H9 (cell line): ENCODE measurements around the gene RAB3A. TPM values are rescaled to one million over a fixed set of nuclear protein-coding genes. Genes with fewer than 3 reads are reported as not detected.
A peak's percentile ranks its signal among the peaks of the same experiment; 100 is the strongest.

Experiments used
- DNase-seq: peaks from one replicate; pipeline ENCODE4 v3.0.0-alpha.2; 2017
- H2AFZ ChIP-seq: one replicate; pipeline ENCODE4 v1.6.1; 2013; ENCODE audit warnings: mild to moderate bottlenecking, low read length, control low read depth, moderate library complexity
- H2AK5ac ChIP-seq: 2 replicates; pipeline ENCODE4 v1.6.1; 2013; ENCODE audit warnings: low read length, control low read depth, mixed read lengths; ENCODE audit not compliant: insufficient read length
- H2BK120ac ChIP-seq: one replicate; pipeline ENCODE4 v1.6.1; 2013; ENCODE audit warnings: low read depth, mild to moderate bottlenecking, low read length, control low read depth, inconsistent platforms; ENCODE audit not compliant: poor library complexity, severe bottlenecking
- H2BK12ac ChIP-seq: 2 replicates; pipeline ENCODE4 v1.6.1; 2013; ENCODE audit warnings: low read length, control low read depth, mixed read lengths, low read depth; ENCODE audit not compliant: insufficient read length
- H2BK15ac ChIP-seq: 2 replicates; pipeline ENCODE4 v1.6.1; 2013; ENCODE audit warnings: low read depth, low read length, control low read depth
- H2BK20ac ChIP-seq: one replicate; pipeline ENCODE4 v1.6.1; 2013; ENCODE audit warnings: low read depth, mild to moderate bottlenecking, low read length, control low read depth, inconsistent platforms; ENCODE audit not compliant: poor library complexity, severe bottlenecking
- H2BK5ac ChIP-seq: 2 replicates; pipeline ENCODE4 v1.6.1; 2013; ENCODE audit warnings: low read length, control low read depth, mixed read lengths; ENCODE audit not compliant: insufficient read length
- H3K14ac ChIP-seq: 2 replicates; pipeline ENCODE4 v1.6.1; 2013; ENCODE audit warnings: low read length, control low read depth; ENCODE audit not compliant: insufficient read depth
- H3K18ac ChIP-seq: 2 replicates; pipeline ENCODE4 v1.6.1; 2013; ENCODE audit warnings: low read depth, mild to moderate bottlenecking, mixed read lengths, low read length, control low read depth; ENCODE audit not compliant: insufficient read length
- H3K23ac ChIP-seq: 2 replicates; pipeline ENCODE4 v1.6.1; 2013; ENCODE audit warnings: low read length, control low read depth, mixed read lengths, low read depth; ENCODE audit not compliant: insufficient read length
- H3K23me2 ChIP-seq: 2 replicates; pipeline ENCODE4 v1.6.1; 2013; ENCODE audit warnings: low read depth, mild to moderate bottlenecking, mixed read lengths, low read length, control low read depth; ENCODE audit not compliant: insufficient read length, poor library complexity, severe bottlenecking
- H3K27ac ChIP-seq: 2 replicates; pipeline ENCODE4 v1.5.1; 2013; ENCODE audit warnings: low read length, control low read depth, mixed read lengths, low read depth; ENCODE audit not compliant: insufficient read length
- H3K27me3 ChIP-seq: 2 replicates; pipeline ENCODE4 v1.6.1; 2013; ENCODE audit warnings: low read length, control low read depth, inconsistent platforms; ENCODE audit not compliant: insufficient read depth
- H3K4ac ChIP-seq: 2 replicates; pipeline ENCODE4 v1.6.1; 2013; ENCODE audit warnings: low read depth, mild to moderate bottlenecking, control low read depth, inconsistent platforms, low read length, moderate library complexity
- H3K4me1 ChIP-seq: 2 replicates; pipeline ENCODE4 v1.6.1; 2013; ENCODE audit warnings: low read length, control low read depth, inconsistent platforms; ENCODE audit not compliant: insufficient read depth
- H3K4me2 ChIP-seq: 2 replicates; pipeline ENCODE4 v1.6.1; 2013; ENCODE audit warnings: low read length, control low read depth, mixed read lengths; ENCODE audit not compliant: insufficient read length, insufficient read depth
- H3K56ac ChIP-seq: 2 replicates; pipeline ENCODE4 v1.6.1; 2013; ENCODE audit warnings: low read depth, mild to moderate bottlenecking, mixed read lengths, low read length, control low read depth; ENCODE audit not compliant: insufficient read length
- H3K79me1 ChIP-seq: 2 replicates; pipeline ENCODE4 v1.6.1; 2013; ENCODE audit warnings: low read depth, mild to moderate bottlenecking, moderate library complexity, low read length, control low read depth, inconsistent platforms; ENCODE audit not compliant: insufficient read depth, poor library complexity, severe bottlenecking
- H3K79me2 ChIP-seq: 2 replicates; pipeline ENCODE4 v1.6.1; 2013; ENCODE audit warnings: low read length, control low read depth, inconsistent platforms; ENCODE audit not compliant: insufficient read depth
- H3K9ac ChIP-seq: 2 replicates; pipeline ENCODE4 v1.6.1; 2013; ENCODE audit warnings: low read length, control low read depth, mixed read lengths; ENCODE audit not compliant: insufficient read length; ENCODE audit errors: extremely low read depth
- H3K9me3 ChIP-seq: one replicate; pipeline ENCODE4 v1.6.1; 2013; ENCODE audit warnings: low read depth, low read length, inconsistent platforms; ENCODE audit not compliant: control insufficient read depth
- H3T11ph ChIP-seq: one replicate; pipeline ENCODE4 v1.6.1; 2013; ENCODE audit warnings: mild to moderate bottlenecking, low read length, control low read depth, inconsistent platforms
- H4K20me1 ChIP-seq: one replicate; pipeline ENCODE4 v1.6.1; 2013; ENCODE audit not compliant: control insufficient read depth, insufficient read length, insufficient read depth
- H4K5ac ChIP-seq: 2 replicates; pipeline ENCODE4 v1.6.1; 2013; ENCODE audit warnings: low read depth, mild to moderate bottlenecking, mixed read lengths, low read length, control low read depth; ENCODE audit not compliant: insufficient read length
- H4K8ac ChIP-seq: replicated peaks from 2 replicates; pipeline ENCODE4 v1.6.1; 2013; ENCODE audit warnings: low read length, control low read depth, mixed read lengths, low read depth; ENCODE audit not compliant: insufficient read length
- H4K91ac ChIP-seq: 2 replicates; pipeline ENCODE4 v1.6.1; 2013; ENCODE audit warnings: low read depth, mild to moderate bottlenecking, moderate library complexity, mixed read lengths, low read length, control low read depth; ENCODE audit not compliant: insufficient read length
- H3K27ac Mint-ChIP-seq, 3 experiments: 2 replicates in 2 of 3; 3 replicates in 1 of 3; pipeline ENCODE4 v1.8.0; 2020 to 2021; ENCODE audit warnings: mixed read lengths in 3 of 3, mild to moderate bottlenecking in 1 of 3, moderate library complexity in 1 of 3
- H3K27me3 Mint-ChIP-seq: 2 replicates; pipeline ENCODE4 v1.8.0; 2021; ENCODE audit warnings: low read depth, mild to moderate bottlenecking, moderate library complexity, mixed read lengths
- H3K36me3 Mint-ChIP-seq, 3 experiments: 2 replicates in 2 of 3; 3 replicates in 1 of 3; pipeline ENCODE4 v1.8.0; 2020 to 2021; ENCODE audit warnings: low read depth in 3 of 3, mixed read lengths in 3 of 3; ENCODE audit not compliant: insufficient read depth in 1 of 3
- H3K4me1 Mint-ChIP-seq, 2 experiments: 2 replicates each; pipeline ENCODE4 v1.8.0; 2020; ENCODE audit warnings: mixed read lengths in 2 of 2
- H3K4me3 Mint-ChIP-seq, 2 experiments: 2 replicates in 1 of 2; 3 replicates in 1 of 2; pipeline ENCODE4 v1.8.0; 2020 to 2021; ENCODE audit warnings: mild to moderate bottlenecking in 2 of 2, mixed read lengths in 2 of 2, moderate library complexity in 1 of 2
- H3K9me3 Mint-ChIP-seq, 2 experiments: 2 replicates in 1 of 2; 3 replicates in 1 of 2; pipeline ENCODE4 v1.8.0; 2020; ENCODE audit warnings: mild to moderate bottlenecking in 2 of 2, mixed read lengths in 2 of 2, moderate library complexity in 1 of 2
- WGBS: extraction: QIAGEN DNeasy Blood & Tissue Kit; methylation state at CpG from one replicate; pipeline ENCODE4 v1.1.7; 2013; ENCODE audit warnings: missing lambda C conversion rate, low lambda C conversion rate, mixed read lengths; ENCODE audit not compliant: insufficient read length; ENCODE audit errors: extremely low coverage; 5-methylcytosine and 5-hydroxymethylcytosine counted together
- total RNA-seq: library from RNA; stranded (reverse); gene quantifications from 2 replicates; pipeline ENCODE4 v1.2.1, GENCODE V29; 2021
- TF ChIP-seq, protein P1 (sequence below): fragments of 200-600 bp; sonication (generic); conservative IDR thresholded peaks from 3 replicates; pipeline ENCODE4 v1.8.0; 2021; ENCODE audit warnings: antibody characterized with exemption, mild to moderate bottlenecking

Gene RAB3A
- total RNA-seq, 1 experiment from 2014 or later = 6.8 TPM

- H3K18ac ChIP-seq = peak overlapping the region; percentile 94
Observed at GRCh38 chr19:18152442-18152816, 51.4 kb downstream of the RAB3A start.

More at GRCh38 chr19:18152442-18152816, 51.4 kb downstream of the RAB3A start:
- H3K9ac ChIP-seq = peak overlapping the region; percentile 95
- WGBS = no CpG with 5 or more reads among the region's 22 CpGs
- TF ChIP-seq, protein P1, sequence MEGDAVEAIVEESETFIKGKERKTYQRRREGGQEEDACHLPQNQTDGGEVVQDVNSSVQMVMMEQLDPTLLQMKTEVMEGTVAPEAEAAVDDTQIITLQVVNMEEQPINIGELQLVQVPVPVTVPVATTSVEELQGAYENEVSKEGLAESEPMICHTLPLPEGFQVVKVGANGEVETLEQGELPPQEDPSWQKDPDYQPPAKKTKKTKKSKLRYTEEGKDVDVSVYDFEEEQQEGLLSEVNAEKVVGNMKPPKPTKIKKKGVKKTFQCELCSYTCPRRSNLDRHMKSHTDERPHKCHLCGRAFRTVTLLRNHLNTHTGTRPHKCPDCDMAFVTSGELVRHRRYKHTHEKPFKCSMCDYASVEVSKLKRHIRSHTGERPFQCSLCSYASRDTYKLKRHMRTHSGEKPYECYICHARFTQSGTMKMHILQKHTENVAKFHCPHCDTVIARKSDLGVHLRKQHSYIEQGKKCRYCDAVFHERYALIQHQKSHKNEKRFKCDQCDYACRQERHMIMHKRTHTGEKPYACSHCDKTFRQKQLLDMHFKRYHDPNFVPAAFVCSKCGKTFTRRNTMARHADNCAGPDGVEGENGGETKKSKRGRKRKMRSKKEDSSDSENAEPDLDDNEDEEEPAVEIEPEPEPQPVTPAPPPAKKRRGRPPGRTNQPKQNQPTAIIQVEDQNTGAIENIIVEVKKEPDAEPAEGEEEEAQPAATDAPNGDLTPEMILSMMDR = peak; percentile 78
- no peak overlapping the region for H2AFZ ChIP-seq
- no peak overlapping the region for H2AK5ac ChIP-seq
- peak; percentile 98 for DNase-seq
- no peak overlapping the region for H2BK12ac ChIP-seq
- no peak overlapping the region for H2BK20ac ChIP-seq
- peaks cover 9 to 16% (median 13%) of the 10 kb centered on the region in 3 experiments; a peak in 5 of 7 replicates for H3K36me3 Mint-ChIP-seq
- H3K4me3 Mint-ChIP-seq = peak overlapping the region; percentile 75 to 84
- peak overlapping the region; percentile 96; the same call in 1 of the 2 replicates for H3K14ac ChIP-seq
- no peak overlapping the region for H3K23ac ChIP-seq
- peak overlapping the region; percentile 98 to 99 (median 99) for H3K27ac Mint-ChIP-seq
- peaks cover 4% of the 10 kb centered on the region for H4K20me1 ChIP-seq
- no peaks in the 10 kb centered on the region for H3K27me3 ChIP-seq
- no peaks in the 10 kb centered on the region; the same call in 1 of the 2 replicates for H3K27me3 Mint-ChIP-seq
- H3K4me1 ChIP-seq = no peaks in the 10 kb centered on the region
- no peak overlapping the region for H4K8ac ChIP-seq
- H4K91ac ChIP-seq = no peak overlapping the region
- H2BK120ac ChIP-seq = no peak overlapping the region
- no peak overlapping the region for H3K4ac ChIP-seq
- peaks cover 8% of the 10 kb centered on the region for H3K23me2 ChIP-seq
- H3K79me2 ChIP-seq = no peaks in the 10 kb centered on the region
- no peak overlapping the region for H4K5ac ChIP-seq
- no peak overlapping the region for H3K27ac ChIP-seq
- no peak overlapping the region for H2BK15ac ChIP-seq
- no peak overlapping the region for H3T11ph ChIP-seq
- no peaks in the 10 kb centered on the region for H3K9me3 Mint-ChIP-seq
- H3K56ac ChIP-seq = no peak overlapping the region
- H2BK5ac ChIP-seq = no peak overlapping the region
- peak overlapping the region; percentile 62 for H3K4me2 ChIP-seq
- H3K79me1 ChIP-seq = no peaks in the 10 kb centered on the region
- H3K9me3 ChIP-seq = no peaks in the 10 kb centered on the region
- peaks cover 12 to 25% of the 10 kb centered on the region in 2 experiments for H3K4me1 Mint-ChIP-seq
